Left kidney (tissue), 2 donors: ENCODE results near the gene ACOXL. TPM values are rescaled to one million over a fixed set of nuclear protein-coding genes. Genes with fewer than 3 reads are reported as not detected.

Experiments
- DNase-seq: peaks from one replicate; pipeline ENCODE4 v3.0.0-alpha.2; 2013
- polyA plus RNA-seq: library from polyadenylated mRNA; unstranded; fragments of 120-200 nt; gene quantifications from one replicate; pipeline ENCODE4 v1.2.1, GENCODE V29; 2013; ENCODE audit not compliant: insufficient read length

The ACOXL gene
- polyA plus RNA-seq, 1 donor: 1.1 TPM

- no peak for DNase-seq
Measured at GRCh38 chr2:111015283-111015995, 283.1 kb downstream of the ACOXL start.

DNA sequence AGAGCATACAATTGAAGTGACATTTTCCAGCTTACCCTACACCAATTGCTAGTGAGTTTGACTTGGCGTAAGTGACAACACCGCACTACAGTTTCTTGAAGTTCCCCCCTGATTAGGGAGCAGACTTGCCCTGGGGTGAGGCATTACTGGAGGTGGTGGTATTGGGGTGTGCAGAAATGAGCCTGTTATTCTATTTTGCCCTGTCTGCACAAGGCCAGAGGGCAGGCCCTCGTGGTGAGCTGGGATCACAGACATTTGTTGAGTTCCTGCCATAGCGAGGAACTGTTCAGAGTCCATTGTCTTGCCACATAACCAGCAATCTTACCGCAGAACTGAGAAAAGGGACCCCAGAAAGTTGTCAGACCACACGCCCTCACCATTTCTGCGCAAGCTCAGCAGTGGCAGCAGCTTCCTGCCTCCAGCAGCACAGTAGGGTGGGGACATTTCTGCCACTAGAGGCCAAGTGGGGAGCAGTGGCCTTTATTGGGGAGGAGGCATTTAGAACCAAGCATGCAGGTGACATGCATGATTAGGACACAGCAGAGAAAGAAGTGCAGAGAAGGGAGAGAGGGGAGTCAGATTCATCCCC, 284.8 kb downstream of the ACOXL start:
- no peak for DNase-seq

DNA sequence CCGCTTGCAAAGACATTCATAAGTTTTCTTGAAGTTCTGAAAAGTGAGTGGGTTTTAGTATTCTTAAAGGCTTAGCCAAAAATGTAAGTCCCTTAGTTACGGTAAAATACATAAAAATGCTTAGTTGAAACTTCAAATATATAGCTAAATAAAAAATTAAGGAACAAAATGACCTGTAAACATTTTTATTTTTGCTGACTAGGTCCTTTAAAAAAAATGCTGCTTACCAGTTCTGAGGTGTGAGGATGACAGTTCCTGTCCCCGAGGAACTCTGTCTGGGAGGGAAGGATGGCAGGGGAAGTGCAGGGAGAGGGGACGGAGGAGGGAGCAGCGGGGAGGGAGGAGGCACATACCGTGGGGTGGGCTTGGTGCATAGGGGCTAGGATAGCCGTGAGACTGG, 285.5 kb downstream of the ACOXL start:
- no peak for DNase-seq

- no peak for DNase-seq
Measured at GRCh38 chr2:111019381-111019780, 287.0 kb downstream of the ACOXL start.

DNA sequence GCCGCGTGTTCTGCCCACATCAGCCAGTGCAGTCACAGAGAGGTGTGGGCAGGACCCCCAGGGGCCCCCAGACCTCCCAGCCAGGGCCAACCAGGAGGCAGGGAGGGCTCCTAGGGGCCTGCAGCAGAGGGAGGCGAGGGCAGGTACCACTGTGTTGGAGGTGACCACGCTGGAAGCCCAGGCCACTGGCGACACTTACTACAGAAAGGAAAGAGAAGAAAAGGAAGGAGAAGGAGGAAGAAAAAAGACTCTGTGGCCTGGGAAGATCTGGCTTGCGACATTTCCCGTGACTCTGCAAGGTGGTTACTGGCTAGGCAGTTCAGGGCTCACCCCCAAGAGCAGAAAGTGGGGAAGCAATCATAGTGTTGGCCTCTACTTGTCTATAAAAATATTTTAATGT, 290.3 kb downstream of the ACOXL start:
- no peak for DNase-seq

- no peak for DNase-seq
Measured at GRCh38 chr2:111024496-111024895, 292.1 kb downstream of the ACOXL start.

DNA sequence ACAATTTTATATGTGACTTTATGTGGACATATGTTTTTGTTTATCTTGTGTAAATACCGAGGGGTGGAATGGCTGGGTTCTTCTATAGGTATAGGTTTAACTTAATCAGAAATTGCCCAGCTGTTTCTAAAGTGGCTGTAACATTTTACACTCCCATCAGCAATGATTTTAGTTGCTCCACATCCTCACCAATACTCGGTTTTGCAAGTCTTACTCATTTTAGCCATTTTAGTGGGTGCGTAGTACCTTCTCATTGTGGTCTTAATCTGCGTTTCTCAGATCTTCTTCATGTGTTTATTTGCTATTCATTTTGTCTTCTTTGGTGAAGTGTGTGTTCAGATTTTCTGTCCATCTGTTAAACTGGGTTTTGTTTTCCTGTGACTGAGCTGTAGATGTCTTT, 292.9 kb downstream of the ACOXL start:
- DNase-seq: no peak

GRCh38 chr2:111028720-111029119, 296.3 kb downstream of the ACOXL start:
- no peak for DNase-seq

DNA sequence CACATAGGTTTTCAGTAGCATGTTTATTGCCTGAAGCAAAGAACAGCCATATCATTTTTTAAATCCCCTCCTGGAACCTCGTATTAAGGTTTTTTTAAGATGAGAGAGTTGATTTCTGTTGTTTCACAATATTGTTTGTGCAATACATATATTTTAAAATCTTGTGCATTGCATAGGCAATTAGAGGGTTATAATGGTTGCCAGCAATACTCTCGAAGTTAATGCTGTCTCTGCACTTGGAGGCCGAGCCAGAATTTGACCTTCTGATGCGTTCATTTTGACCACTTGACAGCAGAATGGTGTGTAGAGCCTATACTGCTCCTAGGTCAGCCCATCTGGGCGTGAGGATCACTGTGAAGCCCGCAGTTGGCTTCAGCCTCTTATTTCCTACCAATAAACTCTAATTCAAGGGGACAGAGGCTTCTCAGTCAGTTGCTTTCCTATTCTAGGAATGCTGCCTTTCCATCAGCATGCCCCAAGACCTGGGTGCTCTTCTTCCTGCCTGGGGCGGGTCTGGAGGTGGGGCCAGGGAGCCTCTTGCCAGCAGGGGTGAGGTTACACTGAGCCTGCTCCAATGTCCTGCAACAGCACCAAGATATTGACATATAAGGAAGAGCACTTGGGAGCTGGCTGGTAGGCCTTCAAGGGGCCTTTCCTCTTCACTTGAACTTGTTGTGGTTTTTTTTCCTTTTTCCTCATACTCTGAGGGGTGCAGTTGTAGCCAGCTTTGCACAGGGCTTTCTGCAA, 297.0 kb downstream of the ACOXL start:
- no peak for DNase-seq

- DNase-seq: no peak
Measured at GRCh38 chr2:111030260-111030891, 298.0 kb downstream of the ACOXL start.

DNA sequence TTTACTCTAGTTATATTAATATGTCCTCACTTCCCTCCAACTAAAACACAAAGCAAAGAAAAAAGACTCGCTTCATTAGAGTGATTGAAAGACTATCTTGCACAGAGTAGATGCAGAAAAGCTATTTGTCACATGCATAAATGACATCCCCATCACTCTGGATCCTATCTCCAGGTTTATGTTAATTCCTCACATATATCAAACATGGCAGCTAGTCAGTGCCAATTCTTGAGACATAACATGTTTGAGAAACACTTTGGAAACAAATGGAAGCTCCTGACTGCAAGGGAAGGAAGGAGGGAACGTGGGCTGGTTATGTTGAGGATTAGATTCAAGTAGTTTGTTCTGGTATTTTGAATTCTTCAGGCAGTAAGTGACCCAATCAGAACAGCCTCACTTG, 298.6 kb downstream of the ACOXL start:
- DNase-seq: no peak

- no peak for DNase-seq
Measured at GRCh38 chr2:111031546-111032478, 299.4 kb downstream of the ACOXL start.

GRCh38 chr2:111032721-111033429, 300.5 kb downstream of the ACOXL start:
- no peak for DNase-seq

- DNase-seq: no peak
Measured at GRCh38 chr2:111034146-111034545, 301.8 kb downstream of the ACOXL start.

GRCh38 chr2:111034606-111035005, 302.2 kb downstream of the ACOXL start:
- DNase-seq: no peak

DNA sequence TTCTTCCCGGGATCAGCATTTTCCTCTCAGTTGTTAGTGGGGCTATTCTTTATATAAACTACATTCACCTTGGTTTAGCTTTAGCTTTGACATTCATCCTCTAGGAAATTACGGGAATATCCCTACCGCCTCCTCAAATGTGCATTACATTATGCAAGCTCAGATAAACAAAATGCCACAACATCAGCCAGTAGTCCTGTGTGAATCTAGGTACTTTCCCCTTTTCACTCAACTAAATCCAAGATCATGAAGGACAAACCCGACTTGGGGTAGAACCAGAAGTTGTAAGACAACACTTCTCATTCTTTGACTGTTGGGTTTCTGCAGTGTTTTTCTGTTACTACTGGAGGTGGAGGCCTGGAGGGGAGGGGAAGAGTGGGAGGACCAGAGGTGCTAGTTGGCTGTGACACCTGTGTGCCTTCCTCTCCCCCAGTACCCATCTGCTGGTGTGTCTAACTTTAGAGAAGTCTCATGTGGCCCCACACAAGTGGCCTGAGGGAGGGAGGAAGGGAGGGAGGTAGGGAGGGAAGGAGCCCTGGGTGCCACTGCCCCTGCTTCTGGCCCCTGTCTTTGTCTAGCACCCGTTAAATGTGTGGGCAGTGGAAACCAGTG, 303.6 kb downstream of the ACOXL start:
- DNase-seq: no peak

GRCh38 chr2:111037128-111037527, 304.8 kb downstream of the ACOXL start:
- DNase-seq: no peak

GRCh38 chr2:111039628-111040383, 307.4 kb downstream of the ACOXL start:
- DNase-seq: no peak

- no peak for DNase-seq
Measured at GRCh38 chr2:111041398-111042202, 309.2 kb downstream of the ACOXL start.
